Measurements from ENCODE around the gene RYR2. TPM values are rescaled to one million over a fixed set of nuclear protein-coding genes. Genes with fewer than 3 reads are reported as not detected.

Gene RYR2
- total and polyA plus RNA-seq, 2 of the 8 experiments (the other 6 are each of a cell fraction or from before 2014, with no cell fraction given), result 1.3 to 4.4 TPM

DNA sequence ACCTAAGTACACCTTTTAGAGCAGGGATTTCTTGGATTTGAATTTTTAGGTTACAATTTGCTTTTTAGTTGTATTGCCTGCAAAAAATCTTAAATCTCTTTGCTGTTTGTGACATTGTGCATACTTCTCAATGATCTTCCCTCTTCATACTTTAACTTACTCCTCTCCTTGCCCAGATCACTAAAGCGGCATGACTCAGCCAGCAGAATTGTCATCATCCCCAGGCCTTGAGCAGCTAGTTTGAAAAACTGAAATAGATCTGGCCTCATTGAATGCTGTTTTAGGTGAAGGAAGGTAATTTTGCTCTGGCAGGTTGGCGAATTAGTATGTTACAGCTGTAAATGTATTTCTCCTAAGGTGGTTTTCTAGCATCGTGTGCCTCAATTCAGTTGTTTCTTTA, 145.9 kb downstream of the RYR2 start (continued):
- no peak for TF ChIP-seq ATF3 (IDR thresholded peaks at IDR 0.05; ENCODE audit: insufficient read depth, low read depth, low read length)
- no peak for TF ChIP-seq BCL11A (IDR thresholded peaks at IDR 0.05; ENCODE audit: low read depth in 2 of 2, low read length in 2 of 2)
- TF ChIP-seq KDM4A (IDR thresholded peaks at IDR 0.05; ENCODE audit: low read depth, low read length, severe bottlenecking), result no peak
- TF ChIP-seq GABPA (IDR thresholded peaks at IDR 0.05; ENCODE audit: borderline replicate concordance, insufficient read depth, low read length), result no peak
- no peak for TF ChIP-seq E2F6 (IDR thresholded peaks at IDR 0.05)
